SU-DHL-6 (cell line): ENCODE results near the gene ENTPD6.

Experiments used
- EZH2phosphoT487 ChIP-seq: fragments of 200-600 bp; sonication (generic), shearing (Covaris generic); conservative IDR thresholded peaks from 2 replicates; pipeline ENCODE4 v1.6.1; 2018; ENCODE audit warnings: mild to moderate bottlenecking, antibody characterized with exemption, low read length, moderate library complexity, mixed read lengths
- TF ChIP-seq, protein P1 (sequence below): fragments of 200-600 bp; sonication (generic); IDR thresholded peaks from one replicate; pipeline ENCODE4 v1.5.1; 2017; ENCODE audit warnings: antibody characterized with exemption, mild to moderate bottlenecking, low read length, moderate library complexity; ENCODE audit not compliant: insufficient read depth, poor library complexity, severe bottlenecking

GRCh38 chr20:25239387-25240370, 44.2 kb downstream of the ENTPD6 start:
- TF ChIP-seq, protein P1, sequence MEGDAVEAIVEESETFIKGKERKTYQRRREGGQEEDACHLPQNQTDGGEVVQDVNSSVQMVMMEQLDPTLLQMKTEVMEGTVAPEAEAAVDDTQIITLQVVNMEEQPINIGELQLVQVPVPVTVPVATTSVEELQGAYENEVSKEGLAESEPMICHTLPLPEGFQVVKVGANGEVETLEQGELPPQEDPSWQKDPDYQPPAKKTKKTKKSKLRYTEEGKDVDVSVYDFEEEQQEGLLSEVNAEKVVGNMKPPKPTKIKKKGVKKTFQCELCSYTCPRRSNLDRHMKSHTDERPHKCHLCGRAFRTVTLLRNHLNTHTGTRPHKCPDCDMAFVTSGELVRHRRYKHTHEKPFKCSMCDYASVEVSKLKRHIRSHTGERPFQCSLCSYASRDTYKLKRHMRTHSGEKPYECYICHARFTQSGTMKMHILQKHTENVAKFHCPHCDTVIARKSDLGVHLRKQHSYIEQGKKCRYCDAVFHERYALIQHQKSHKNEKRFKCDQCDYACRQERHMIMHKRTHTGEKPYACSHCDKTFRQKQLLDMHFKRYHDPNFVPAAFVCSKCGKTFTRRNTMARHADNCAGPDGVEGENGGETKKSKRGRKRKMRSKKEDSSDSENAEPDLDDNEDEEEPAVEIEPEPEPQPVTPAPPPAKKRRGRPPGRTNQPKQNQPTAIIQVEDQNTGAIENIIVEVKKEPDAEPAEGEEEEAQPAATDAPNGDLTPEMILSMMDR: no peak
- TF ChIP-seq EZH2phosphoT487: no peak
